Measurements from ENCODE around the gene SLC22A12. TPM values are rescaled to one million over a fixed set of nuclear protein-coding genes. Genes with fewer than 3 reads are reported as not detected.
"Not testable (repeated sequence)": the region's sequence is repeated elsewhere in the genome, so short reads cannot be mapped to it uniquely, and the experiment has no call there.

SLC22A12 gene
- polyA plus RNA-seq, 1 experiment, result not detected

DNA sequence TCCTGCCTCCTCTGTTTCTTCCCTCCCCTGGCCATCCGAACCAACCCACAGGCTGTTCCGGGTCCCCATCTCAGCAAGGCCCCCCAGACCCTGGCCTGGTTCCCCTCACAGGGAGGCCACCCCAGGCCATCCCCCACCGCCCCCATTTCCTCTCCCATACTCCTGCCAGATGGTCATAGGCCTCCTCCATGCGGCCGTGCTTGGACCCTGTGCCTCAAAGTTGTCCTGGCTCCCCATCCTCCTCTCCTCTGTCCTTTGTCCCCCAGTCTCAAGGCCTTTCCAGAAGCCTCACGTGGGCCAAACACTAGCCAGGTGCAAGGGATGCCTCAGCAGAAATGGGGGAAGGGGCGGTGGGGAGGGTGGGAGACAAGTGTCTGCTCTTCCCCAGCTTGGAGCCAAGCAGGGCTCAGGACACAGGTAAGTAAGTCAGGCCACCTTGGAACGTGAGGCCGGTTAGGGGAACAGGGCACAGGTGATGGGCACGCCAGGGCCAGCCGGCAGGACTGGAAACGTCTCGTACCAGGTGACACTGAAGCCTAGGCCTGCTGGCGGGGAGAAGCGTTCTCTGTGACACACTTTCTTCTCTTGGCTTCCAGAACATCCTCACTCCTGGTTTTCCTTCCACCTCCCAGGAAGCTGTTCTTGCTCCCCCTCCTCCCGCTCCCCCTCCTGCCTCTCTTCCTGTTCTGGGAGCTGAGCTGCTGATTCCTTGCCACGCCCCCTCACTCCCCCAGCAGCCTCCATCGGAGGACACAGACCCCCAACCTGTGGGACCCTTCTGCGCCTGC, 31.5 kb upstream of the SLC22A12 start:
- ChIA-PET POLR2A (no interaction called here), CTCF (no interaction called here)
- TF ChIP-seq, protein P1, sequence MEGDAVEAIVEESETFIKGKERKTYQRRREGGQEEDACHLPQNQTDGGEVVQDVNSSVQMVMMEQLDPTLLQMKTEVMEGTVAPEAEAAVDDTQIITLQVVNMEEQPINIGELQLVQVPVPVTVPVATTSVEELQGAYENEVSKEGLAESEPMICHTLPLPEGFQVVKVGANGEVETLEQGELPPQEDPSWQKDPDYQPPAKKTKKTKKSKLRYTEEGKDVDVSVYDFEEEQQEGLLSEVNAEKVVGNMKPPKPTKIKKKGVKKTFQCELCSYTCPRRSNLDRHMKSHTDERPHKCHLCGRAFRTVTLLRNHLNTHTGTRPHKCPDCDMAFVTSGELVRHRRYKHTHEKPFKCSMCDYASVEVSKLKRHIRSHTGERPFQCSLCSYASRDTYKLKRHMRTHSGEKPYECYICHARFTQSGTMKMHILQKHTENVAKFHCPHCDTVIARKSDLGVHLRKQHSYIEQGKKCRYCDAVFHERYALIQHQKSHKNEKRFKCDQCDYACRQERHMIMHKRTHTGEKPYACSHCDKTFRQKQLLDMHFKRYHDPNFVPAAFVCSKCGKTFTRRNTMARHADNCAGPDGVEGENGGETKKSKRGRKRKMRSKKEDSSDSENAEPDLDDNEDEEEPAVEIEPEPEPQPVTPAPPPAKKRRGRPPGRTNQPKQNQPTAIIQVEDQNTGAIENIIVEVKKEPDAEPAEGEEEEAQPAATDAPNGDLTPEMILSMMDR (IDR thresholded peaks at IDR 0.05; ENCODE audit: low read depth, low read length), result no peak
- DNase-seq (ENCODE audit: low read depth, low spot score), result no peak
- peaks cover 17% of the 10 kb centered on the region for H3K27me3 ChIP-seq (ENCODE audit: control insufficient read depth, insufficient read depth, low read length)
- H3K27ac ChIP-seq (ENCODE audit: low read depth, low read length), result no peak overlapping the region
- no peak overlapping the region for H3K4me3 ChIP-seq (ENCODE audit: low read depth, low read length)
- H3K9me3 ChIP-seq (ENCODE audit: control insufficient read depth, insufficient read depth, low read length), result no peaks in the 10 kb centered on the region; the same call in 1 of the 2 replicates

DNA sequence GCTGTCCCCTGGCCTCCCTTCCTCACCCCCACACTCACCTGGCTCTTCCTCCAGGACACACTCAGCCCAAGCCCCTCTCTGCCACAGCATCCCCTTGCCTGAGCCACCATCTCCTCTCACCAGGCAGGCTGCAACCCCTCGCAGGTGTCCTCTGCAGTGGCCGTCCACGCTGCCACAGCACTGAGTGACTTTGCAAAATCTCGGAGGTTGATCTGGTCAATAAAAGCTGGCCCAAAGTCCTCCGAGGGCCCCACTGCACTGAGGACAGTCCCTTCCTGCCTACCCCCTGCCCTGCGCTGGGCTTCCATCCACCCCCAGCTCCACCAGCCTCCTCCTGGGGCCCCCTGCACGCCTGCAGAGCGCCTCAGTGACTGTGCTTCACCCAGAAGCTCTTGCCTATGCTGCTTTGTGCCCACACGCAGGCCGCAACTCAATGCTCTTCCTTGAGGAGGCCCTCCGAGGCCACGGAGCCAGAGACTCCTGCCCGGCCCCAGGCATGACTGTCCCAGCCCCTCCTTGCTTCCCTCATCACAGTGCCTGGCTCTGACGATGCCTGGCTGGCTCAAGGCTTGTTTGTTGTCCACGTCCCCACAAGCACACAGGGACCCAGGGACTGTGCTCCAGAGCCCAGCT, 30.8 kb upstream of the SLC22A12 start:
- TF ChIP-seq, protein P1 (IDR thresholded peaks at IDR 0.05; ENCODE audit: low read depth, low read length), result no peak
- Histone ChIP-seq H3K4me3 (ENCODE audit: low read depth, low read length) (no peak overlapping the region), H3K27me3 (ENCODE audit: control insufficient read depth, insufficient read depth, low read length) (peaks cover 18% of the 10 kb centered on the region), H3K27ac (ENCODE audit: low read depth, low read length) (no peak overlapping the region), H3K9me3 (ENCODE audit: control insufficient read depth, insufficient read depth, low read length) (no peaks in the 10 kb centered on the region; the same call in 1 of the 2 replicates)
- no peak for DNase-seq (ENCODE audit: low read depth, low spot score)
- ChIA-PET POLR2A (interaction anchor here (0.5 kb wide), 1 partner anchor 372 kb away, joined by 7 read pairs; no protein-coding TSS in a partner anchor), CTCF (no interaction called here)

DNA sequence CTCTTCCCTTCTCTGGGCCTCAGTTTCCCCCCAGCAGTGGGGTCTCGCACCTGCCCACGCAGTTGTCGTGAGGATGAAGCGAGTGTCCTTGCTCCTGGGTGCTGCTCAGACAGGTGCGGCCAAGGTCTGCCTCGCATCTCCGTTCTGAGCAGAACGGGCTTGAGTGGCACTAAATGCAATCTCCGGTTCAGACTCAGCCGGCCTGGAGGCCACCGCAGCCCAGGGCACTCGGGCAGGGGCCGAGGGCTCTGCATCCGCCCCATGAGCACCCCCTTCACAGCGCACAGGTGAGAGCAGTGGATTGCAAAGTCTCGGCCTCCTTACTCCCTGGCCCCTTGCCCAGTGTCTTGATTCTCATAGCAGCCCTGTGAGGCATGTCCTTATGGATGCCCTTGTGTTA, 30.1 kb upstream of the SLC22A12 start:
- CTCF ChIA-PET, result no interaction called here
- TF ChIP-seq, protein P1 (IDR thresholded peaks at IDR 0.05; ENCODE audit: low read depth, low read length), result no peak

DNA sequence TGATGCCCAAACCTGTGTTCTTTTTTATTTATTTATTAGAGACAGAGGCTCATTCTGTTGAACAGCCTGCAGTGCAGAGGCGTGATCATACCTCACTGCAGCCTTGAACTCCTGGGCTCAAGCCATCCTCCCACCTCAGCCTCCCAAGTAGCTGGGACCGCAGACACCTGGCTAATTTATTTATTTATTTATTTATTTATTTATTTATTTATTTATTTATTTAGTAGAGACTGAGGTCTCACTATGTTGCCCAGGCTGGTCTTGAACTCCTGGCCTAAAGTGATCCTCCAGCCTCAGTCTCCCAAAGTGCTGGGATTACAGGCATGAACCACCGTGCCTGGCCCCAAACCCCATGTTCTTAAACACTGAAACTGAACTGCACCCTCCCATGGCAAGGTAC, 29.6 kb upstream of the SLC22A12 start:
- H3K4me3 ChIP-seq (ENCODE audit: low read depth, low read length); CTCF ChIA-PET; POLR2A ChIA-PET; H3K9me3 ChIP-seq (ENCODE audit: control insufficient read depth, insufficient read depth, low read length); DNase-seq (ENCODE audit: low read depth, low spot score); H3K27ac ChIP-seq (ENCODE audit: low read depth, low read length): not testable (repeated sequence)
- peaks cover 18% of the 10 kb centered on the region for H3K27me3 ChIP-seq (ENCODE audit: control insufficient read depth, insufficient read depth, low read length)

More for the DNA sequence above, 30.1 kb upstream of the SLC22A12 start:
- H3K27ac ChIP-seq (ENCODE audit: low read depth, low read length), result no peak overlapping the region
- H3K9me3 ChIP-seq (ENCODE audit: control insufficient read depth, insufficient read depth, low read length), result no peaks in the 10 kb centered on the region; the same call in 1 of the 2 replicates
- H3K27me3 ChIP-seq (ENCODE audit: control insufficient read depth, insufficient read depth, low read length), result peaks cover 18% of the 10 kb centered on the region
- DNase-seq (ENCODE audit: low read depth, low spot score), result no peak
- H3K4me3 ChIP-seq (ENCODE audit: low read depth, low read length), result no peak overlapping the region
- POLR2A ChIA-PET, result interaction anchor here (0.5 kb wide), 1 partner anchor 373 kb away, joined by 7 read pairs; no protein-coding TSS in a partner anchor

DNA sequence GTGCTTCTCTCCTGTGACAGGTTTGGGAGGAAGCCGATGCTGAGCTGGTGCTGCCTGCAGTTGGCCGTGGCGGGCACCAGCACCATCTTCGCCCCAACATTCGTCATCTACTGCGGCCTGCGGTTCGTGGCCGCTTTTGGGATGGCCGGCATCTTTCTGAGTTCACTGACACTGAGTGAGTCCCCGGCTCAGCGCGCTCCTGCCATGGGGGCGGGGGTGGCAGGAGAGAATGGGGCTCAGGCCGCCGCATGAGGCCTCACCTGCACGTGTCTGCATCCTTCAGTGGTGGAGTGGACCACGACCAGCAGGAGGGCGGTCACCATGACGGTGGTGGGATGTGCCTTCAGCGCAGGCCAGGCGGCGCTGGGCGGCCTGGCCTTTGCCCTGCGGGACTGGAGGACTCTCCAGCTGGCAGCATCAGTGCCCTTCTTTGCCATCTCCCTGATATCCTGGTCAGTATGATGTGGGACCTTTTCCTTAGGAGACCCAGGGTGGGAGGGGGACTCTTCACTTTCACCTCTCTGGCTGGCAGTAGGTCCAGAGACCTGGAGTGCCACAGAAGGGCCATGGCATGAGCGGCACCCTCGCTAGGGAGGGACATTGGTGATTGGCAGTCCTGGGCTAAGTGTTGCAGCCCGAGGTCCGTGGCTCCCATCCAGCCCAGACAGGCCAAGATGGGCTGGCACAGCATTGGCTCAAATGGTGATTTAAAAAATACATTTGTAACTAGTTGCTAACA, 28.9 kb upstream of the SLC22A12 start:
- TF ChIP-seq, protein P1 (IDR thresholded peaks at IDR 0.05; ENCODE audit: low read depth, low read length), result no peak
- H3K27me3 ChIP-seq (ENCODE audit: control insufficient read depth, insufficient read depth, low read length), result peaks cover 18% of the 10 kb centered on the region
- no peak overlapping the region for H3K4me3 ChIP-seq (ENCODE audit: low read depth, low read length)
- ChIA-PET POLR2A (no interaction called here), CTCF (no interaction called here)
- no peak overlapping the region for H3K27ac ChIP-seq (ENCODE audit: low read depth, low read length)
- H3K9me3 ChIP-seq (ENCODE audit: control insufficient read depth, insufficient read depth, low read length), result no peaks in the 10 kb centered on the region; the same call in 1 of the 2 replicates
- no peak for DNase-seq (ENCODE audit: low read depth, low spot score)
